IPS-11a (cell line): ENCODE results near the gene GSTT4.
"Not testable (repeated sequence)": the region's sequence is repeated elsewhere in the genome, so short reads cannot be mapped to it uniquely, and the experiment has no call there.

ENCODE experiments used
- H3K4me3 ChIP-seq: one replicate; pipeline ENCODE4 v1.5.1; 2013; ENCODE audit warnings: low read depth, low read length, control low read depth

Gene GSTT4

DNA sequence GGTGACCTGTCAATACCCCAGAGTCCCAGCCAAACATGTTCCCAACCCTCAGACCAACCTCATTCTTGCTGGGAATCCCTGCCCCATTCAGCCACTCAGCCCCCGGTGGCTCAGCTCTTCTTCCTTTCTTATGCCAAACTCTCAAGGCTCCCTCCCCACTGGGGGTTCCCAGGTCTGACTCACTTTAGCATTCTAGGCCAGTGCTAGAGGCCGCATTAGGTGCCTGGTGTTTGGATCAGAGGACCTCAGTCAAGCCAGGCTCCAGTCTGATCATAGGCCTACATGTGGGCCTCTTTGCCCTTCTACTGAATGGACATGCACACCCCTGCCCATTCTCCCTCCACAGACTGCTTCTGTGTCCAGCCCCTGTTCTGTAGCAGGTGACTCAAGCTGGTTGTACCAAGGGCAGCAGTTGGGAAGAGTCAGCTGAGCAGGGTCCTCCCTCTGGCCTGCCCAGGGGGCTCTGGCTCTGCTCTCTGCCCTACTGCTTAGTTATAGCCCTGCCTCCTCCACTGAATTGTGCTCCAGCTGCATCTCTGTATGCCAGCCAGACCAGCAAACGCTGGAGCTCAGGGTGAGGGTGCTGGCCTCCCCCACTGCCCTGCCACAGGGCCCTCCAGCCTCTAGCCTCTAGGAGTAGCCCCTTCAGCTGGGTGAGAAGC is 15.5 kb downstream of the GSTT4 start:
- H3K4me3 ChIP-seq, result not testable (repeated sequence)

DNA sequence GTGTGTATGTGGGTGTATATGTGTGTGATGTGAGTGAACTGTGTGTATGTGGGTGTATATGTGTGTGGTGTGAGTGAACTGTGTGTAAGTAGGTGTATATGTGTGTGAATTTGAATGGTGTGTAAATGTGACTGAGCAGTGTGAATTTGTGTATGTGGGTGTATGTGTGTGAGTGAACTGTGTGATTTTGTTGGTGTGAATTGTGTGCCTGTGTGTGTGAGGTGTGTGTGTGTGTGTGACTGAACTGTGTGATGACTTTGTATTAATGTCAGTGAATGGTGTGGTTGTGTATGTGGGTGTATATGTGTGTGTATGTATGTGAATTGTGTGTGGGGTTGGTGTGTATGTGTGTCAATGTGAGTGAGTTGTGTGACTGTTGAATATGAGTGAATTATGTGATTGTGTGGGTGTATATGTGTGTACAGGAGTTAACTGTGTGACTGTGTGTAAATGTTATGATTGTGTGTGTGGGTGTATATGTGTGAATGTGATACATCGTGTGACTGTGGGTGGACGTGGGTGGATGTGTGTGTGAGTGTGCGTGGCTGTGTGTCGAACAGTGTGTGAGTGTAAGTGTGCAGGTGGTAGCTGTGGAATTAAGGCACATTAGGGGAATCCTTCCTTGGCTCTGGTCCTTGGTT is 18.6 kb downstream of the GSTT4 start:
- not testable (repeated sequence) for H3K4me3 ChIP-seq

DNA sequence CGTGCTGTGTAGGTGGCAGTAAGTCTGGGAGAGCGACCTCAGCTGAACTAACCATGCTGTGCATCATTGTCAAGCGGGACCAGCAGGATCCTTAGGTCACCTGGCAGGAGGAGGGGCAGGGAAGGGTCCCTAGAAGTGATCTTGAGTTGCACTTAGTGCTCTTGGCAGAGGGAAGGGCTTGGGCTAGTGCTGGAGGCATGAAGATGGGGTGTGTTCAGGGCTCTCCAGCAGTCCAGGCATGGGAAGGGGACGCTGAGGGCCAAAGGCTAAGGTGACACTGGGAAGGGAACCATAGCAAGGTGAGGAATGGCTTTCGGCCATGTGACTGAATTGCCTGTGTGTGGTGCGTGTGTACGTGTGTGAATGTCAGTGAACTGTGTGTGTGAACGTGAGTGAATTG is 19.2 kb downstream of the GSTT4 start:
- H3K4me3 ChIP-seq, result not testable (repeated sequence)

DNA sequence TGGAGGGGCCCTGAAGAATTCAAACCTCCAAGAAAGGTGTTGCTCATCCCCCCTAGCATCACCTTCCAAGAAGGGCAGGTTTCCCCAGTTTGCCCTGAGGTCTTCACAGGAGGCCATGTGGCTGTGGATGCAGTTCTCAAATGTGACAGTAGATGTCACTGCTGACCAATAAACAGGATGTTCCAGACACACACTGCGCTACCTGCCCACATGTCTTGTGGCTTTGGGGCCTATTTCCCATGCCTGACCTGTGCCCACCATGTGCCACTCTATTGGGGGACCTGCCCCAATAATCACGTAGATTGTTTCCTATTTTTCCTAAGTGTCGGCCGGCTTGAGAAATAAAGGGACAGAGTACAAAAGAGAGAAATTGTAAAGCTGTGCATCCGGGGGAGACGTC is 20.8 kb downstream of the GSTT4 start:
- no peak overlapping the region for H3K4me3 ChIP-seq

DNA sequence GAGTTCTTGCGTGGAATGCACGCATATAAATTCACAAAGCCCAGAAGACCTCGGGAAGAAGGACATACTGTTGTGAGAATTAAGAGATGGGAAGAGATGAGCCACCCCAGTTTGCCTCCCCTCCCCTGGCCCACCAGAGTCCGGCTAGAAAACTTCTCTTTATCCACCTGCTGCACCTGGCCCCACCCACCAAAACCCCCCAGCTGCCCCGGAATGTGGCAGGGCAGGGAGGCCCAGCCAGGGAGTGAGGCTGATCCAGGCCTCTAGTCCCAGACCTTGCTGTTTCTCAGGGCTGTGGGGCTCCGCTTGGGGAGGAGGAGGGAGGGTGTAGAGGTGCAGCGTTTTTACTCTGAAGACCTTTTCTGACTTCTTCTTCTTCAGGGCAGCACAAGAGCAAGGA is 24.7 kb downstream of the GSTT4 start:
- not testable (repeated sequence) for H3K4me3 ChIP-seq

DNA sequence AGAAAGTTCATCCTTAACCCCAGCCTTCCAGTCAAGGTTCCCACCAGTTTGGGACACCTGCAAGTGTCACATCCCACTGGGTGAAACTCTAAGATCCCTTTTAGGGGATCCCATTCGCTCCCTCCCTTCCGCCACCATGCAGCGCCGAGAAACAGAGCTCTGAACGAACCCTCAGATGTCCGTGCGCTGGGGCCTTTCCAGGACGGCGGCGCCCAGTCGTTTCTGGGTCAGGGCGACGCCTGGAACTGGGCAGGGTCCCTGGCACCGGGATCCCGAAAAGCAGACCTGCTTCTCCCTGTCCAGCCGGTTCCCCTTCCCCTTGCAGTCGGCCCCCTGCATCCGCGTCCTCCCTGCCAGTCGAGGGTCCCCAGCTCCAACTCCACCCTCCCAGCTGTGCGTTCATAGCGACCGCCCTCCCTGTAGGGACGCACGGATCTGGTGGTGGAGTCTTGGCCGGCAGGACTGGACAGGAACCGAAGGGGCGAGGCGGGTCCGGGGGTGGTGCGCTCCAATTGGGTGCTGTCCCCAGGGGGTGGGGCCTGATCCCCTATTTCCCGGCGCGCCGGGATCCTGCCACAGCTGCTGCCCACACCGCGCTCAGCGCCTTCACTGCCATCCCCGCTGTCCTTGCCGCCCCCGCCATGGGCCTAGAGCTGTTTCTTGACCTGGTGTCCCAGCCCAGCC is 25.6 kb downstream of the GSTT4 start, which contains the start of gene GSTT2:
TSS of gene GSTT2 (plus strand) at position 578 of the 684 bp plus-strand sequence.
- H3K4me3 ChIP-seq, result not testable (repeated sequence)

DNA sequence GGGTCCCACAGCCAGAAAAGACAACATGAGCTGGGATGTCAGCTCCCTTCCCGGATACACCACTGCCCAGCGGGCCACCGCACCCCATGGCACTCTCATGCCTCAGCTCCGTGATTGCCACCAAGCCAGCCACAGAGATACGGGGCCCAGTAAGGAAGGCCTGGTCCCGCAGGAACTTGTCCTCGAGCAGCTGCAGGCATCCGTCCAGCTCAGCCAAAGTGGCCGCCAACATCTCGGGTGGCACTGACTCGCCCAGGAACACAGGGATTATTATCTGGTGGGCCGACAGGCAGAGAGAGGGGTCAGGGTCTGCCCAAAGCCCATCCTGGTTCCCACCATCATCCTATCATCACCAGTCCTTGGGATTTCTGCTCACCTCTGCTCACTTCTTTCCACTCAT is 27.9 kb downstream of the GSTT4 start:
- not testable (repeated sequence) for H3K4me3 ChIP-seq

DNA sequence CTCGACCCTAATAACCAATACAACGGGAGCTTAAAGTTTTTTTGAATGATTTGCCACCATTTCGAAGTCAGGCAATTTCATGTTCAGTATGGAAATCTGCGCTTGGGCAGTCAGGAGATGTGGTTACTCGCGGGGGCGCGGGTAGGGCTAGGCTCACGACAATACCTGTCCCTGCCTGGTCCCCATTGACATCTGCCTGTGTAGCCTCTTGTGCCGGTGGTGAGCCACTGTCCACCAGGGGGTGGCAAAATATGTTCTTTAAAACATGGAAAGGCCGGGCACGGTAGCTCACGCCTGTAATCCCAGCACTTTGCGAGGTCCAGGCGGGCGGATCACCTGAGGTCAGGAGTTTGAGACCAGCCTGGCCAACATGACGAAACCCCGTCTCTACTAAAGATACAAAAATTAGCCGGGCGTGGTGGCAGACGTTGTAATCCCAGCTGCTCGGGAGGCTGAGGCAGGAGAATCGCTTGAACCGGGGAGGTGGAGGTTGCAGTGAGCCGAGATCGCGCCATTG is 30.4 kb downstream of the GSTT4 start:
- not testable (repeated sequence) for H3K4me3 ChIP-seq

DNA sequence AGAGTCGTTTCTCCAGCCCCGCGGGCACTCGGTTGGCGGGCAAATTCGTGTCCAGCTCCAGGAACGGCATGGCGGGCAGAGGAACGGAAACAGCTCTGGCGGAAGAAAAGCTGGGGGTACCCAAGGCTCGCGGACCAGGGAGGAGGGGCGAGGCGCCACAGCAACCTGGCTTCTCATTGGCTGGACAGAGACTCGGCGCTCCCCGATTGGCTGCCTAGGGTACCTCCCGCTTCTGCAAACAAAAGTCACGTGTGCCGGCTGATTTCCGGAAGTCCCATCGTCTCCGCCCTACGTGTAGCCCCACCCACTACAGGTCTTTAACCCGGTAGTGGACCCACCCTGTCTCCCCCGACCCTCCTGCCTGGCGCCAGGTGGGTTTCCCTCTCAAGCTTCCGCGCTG is 30.9 kb downstream of the GSTT4 start, which contains the start of gene DDT:
TSS of gene DDT (minus strand) at position 97 of the 400 bp plus-strand sequence. CDS start at position 70, 27 bp downstream.
- H3K4me3 ChIP-seq, result not testable (repeated sequence)

DNA sequence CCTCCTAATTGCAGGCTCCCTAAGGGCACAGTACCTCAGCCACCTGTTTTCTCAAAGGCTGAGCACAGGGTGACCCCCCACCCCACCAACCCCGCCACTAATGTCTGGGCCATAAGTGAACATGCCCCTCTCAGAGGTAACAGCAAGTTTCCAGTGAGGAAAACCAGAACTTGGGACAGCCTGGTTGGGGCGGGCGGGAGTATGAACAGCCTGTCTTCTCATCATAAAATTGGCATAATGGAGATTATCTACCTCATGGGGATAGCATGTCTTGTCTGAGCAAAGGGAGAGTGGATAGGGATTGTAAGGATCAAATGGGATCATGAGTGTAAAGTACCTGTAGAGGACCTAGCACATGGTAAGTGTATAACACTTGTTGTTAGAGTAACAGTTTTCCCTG is 33.3 kb downstream of the GSTT4 start:
- H3K4me3 ChIP-seq, result not testable (repeated sequence)

DNA sequence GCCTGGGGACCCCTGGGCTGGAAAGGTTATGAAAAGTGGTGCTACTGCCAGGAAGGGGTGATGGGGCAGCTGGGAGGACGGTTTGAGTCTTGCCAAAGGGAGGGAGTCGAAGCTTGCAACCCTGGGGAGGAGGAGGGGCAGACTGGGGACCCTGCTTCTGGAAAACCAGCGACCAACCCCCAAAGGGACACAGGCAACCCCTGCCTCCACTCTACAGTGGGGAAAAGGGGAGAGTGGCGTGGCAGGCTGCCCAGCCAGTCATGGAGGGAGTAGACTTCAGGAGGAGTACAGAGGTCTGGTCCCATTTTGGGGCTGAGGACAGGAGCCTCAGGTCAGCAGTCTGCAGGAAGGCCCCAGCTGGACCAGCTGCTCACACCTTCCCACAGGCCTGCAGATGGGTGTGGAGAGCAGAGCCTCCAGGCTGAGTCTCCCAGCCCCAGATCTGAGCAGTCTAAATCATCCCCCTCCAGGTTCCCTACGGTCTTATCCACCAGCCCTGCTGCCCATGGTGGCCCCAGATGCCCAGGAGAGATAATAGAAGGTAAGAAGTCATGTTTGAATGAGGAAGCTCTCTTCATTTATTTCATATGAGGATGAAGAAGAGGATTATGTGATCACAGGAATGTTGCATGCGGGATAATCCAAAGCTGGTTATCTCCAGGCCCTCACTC is 34.3 kb downstream of the GSTT4 start:
- no peak overlapping the region for H3K4me3 ChIP-seq

DNA sequence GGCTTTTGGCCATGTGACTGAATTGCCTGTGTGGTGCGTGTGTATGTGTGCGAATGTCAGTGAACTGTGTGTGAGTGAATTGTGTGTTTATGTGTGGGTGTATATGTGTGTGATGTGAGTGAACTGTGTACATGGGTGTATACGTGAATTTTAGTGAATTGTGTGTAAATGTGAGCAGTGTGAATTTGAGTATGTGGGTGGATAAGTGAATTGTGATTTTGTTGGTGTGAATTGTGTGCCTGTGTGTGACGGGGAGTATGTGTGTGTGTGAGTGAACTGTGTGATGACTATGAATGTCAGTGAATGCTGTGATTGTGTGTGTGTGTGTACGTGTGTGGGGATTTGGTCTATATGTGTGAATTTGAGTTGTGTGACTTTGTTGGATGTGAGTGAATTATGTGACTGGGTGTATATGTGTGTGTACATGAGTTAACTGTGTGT is 35.0 kb downstream of the GSTT4 start:
- H3K4me3 ChIP-seq, result no peak overlapping the region

DNA sequence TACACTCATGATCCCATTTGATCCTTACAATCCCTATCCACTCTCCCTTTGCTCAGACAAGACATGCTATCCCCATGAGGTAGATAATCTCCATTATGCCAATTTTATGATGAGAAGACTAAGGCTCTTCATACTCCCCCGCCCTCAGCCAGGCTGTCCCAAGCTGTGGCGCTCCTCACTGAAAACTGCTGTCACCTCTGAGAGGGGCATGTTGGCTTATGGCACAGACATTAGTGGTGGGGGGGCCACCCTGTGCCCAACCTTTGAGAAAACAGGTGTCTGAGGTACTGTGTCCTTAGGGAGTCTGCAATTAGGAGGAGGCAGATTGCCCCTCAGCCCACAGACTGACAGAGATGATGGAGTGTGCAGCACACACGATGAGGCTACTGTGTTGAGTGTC is 36.2 kb downstream of the GSTT4 start:
- no peak overlapping the region for H3K4me3 ChIP-seq

DNA sequence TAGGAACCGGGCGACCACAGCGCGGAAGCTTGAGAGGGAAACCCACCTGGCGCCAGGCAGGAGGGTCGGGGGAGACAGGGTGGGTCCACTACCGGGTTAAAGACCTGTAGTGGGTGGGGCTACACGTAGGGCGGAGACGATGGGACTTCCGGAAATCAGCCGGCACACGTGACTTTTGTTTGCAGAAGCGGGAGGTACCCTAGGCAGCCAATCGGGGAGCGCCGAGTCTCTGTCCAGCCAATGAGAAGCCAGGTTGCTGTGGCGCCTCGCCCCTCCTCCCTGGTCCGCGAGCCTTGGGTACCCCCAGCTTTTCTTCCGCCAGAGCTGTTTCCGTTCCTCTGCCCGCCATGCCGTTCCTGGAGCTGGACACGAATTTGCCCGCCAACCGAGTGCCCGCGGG is 38.7 kb downstream of the GSTT4 start, which contains the start of gene DDTL:
TSS of gene DDTL (plus strand) at position 321 of the 400 bp plus-strand sequence. CDS start at position 348, 27 bp downstream.
- not testable (repeated sequence) for H3K4me3 ChIP-seq

DNA sequence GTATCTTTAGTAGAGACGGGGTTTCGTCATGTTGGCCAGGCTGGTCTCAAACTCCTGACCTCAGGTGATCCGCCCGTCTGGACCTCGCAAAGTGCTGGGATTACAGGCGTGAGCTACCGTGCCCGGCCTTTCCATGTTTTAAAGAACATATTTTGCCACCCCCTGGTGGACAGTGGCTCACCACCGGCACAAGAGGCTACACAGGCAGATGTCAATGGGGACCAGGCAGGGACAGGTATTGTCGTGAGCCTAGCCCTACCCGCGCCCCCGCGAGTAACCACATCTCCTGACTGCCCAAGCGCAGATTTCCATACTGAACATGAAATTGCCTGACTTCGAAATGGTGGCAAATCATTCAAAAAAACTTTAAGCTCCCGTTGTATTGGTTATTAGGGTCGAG is 39.2 kb downstream of the GSTT4 start:
- not testable (repeated sequence) for H3K4me3 ChIP-seq

DNA sequence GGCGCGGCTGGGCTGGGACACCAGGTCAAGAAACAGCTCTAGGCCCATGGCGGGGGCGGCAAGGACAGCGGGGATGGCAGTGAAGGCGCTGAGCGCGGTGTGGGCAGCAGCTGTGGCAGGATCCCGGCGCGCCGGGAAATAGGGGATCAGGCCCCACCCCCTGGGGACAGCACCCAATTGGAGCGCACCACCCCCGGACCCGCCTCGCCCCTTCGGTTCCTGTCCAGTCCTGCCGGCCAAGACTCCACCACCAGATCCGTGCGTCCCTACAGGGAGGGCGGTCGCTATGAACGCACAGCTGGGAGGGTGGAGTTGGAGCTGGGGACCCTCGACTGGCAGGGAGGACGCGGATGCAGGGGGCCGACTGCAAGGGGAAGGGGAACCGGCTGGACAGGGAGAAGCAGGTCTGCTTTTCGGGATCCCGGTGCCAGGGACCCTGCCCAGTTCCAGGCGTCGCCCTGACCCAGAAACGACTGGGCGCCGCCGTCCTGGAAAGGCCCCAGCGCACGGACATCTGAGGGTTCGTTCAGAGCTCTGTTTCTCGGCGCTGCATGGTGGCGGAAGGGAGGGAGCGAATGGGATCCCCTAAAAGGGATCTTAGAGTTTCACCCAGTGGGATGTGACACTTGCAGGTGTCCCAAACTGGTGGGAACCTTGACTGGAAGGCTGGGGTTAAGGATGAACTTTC is 44.0 kb downstream of the GSTT4 start, which contains the start of gene GSTT2B:
TSS of gene GSTT2B (minus strand) at position 112 of the 688 bp plus-strand sequence. CDS start at position 48, 64 bp downstream.
- not testable (repeated sequence) for H3K4me3 ChIP-seq

DNA sequence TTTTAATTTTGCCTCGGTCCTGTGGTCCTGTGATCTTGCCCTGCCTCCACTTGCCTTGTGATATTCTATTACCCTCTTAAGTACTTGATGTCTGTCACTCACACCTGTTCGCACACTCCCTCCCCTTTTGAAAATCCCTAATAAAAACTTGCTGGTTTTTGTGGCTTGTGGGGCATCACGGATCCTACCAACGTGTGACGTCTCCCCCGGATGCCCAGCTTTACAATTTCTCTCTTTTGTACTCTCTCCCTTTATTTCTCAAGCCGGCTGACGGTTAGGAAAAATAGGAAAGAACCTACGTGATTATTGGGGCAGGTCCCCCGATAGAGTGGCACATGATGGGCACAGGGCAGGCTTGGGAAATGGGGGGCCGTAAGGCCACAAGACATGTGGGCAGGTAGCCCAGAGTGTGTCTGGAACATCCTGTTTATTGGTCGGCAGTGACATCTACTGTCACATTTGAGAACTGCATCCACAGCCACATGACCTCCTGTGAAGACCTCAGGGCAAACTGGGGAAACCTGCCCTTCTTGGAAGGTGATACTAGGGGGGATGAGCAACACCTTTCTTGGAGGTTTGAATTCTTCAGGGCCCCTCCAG is 48.9 kb downstream of the GSTT4 start:
- H3K4me3 ChIP-seq, result not testable (repeated sequence)

DNA sequence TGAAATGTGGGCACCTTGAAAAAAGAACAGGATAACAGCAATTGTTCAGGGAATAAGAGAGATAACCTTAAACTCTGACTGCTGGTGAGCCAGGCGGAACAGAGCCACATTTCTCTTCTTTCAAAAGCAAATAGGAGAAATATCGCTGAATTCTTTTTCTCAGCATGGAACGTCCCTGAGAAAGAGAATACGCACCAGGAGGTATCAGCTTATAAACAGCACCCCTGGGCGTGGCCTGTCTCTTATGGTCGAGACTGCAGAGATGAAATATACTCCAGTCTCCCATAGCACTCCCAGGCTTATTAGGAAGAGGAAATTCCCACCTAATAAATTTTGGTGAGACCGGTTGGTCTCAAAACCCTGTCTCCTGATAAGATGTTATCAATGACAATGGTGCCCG is 49.4 kb downstream of the GSTT4 start:
- not testable (repeated sequence) for H3K4me3 ChIP-seq

DNA sequence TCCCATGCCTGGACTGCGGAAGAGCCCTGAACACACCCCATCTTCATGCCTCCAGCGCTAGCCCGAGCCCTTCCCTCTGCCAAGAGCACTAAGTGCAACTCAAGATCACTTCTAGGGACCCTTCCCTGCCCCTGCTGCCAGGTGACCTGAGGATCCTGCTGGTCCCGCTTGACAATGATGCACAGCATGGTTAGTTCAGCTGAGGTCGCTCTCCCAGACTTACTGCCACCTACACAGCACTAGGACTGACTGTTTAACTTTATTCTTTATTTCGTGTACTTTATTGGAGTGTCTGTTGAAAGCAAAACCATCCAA is 50.3 kb downstream of the GSTT4 start:
- H3K4me3 ChIP-seq, result not testable (repeated sequence)
